Measurements from ENCODE around the gene ALK. TPM values are rescaled to one million over a fixed set of nuclear protein-coding genes. Genes with fewer than 3 reads are reported as not detected.

The ALK gene
- total and polyA plus RNA-seq, 7 donors: 0.31 to 2.9 (median 1.2) TPM; not detected in 1

DNA sequence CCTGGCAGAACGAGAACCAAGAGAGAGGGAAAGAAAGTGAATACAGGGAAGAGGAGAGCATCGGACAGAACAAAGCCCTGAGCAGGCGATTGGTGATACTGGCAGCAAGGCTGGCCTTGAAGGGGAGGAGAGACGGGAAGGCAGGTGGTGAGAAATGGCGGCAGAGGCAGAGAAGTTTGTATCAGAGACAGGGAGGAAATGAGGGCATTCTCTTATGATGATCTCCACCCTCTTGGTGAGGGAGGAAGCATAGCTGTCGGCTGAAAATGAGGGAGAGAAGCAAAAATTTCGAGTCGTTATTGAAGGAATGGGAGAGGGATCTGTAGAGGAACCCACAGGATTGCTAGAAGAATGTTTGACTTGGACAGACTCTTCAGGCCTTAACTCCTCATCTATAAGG lies 725.6 kb downstream of the ALK start:
- Histone ChIP-seq H3K36me3 (peaks cover 0 to 3% (median 0%) of the 10 kb centered on the region in 4 donors), H3K4me3 (no peak overlapping the region), H3K27ac (no peak overlapping the region), H3K27me3 (no peaks in the 10 kb centered on the region), H3K9me3 (no peaks in the 10 kb centered on the region), H3K4me1 (peaks cover 0 to 8% (median 0%) of the 10 kb centered on the region in 4 donors)
- WGBS, 2 donors: 79 to 81% methylated on average over 8 of the region's 8 CpGs
- DNase-seq: no peak
- intact Hi-C loops (cut with DNase I): loop anchor here (2.0 to 5.0 kb wide), 2 partner anchors 133 to 237 kb away; no protein-coding TSS in a partner anchor
- TF ChIP-seq EP300 (IDR thresholded peaks at IDR 0.05) (no peak), POLR2AphosphoS5 (IDR thresholded peaks at IDR 0.05) (no peak), POLR2A (IDR thresholded peaks at IDR 0.05) (no peak)
- TF ChIP-seq, protein P1, sequence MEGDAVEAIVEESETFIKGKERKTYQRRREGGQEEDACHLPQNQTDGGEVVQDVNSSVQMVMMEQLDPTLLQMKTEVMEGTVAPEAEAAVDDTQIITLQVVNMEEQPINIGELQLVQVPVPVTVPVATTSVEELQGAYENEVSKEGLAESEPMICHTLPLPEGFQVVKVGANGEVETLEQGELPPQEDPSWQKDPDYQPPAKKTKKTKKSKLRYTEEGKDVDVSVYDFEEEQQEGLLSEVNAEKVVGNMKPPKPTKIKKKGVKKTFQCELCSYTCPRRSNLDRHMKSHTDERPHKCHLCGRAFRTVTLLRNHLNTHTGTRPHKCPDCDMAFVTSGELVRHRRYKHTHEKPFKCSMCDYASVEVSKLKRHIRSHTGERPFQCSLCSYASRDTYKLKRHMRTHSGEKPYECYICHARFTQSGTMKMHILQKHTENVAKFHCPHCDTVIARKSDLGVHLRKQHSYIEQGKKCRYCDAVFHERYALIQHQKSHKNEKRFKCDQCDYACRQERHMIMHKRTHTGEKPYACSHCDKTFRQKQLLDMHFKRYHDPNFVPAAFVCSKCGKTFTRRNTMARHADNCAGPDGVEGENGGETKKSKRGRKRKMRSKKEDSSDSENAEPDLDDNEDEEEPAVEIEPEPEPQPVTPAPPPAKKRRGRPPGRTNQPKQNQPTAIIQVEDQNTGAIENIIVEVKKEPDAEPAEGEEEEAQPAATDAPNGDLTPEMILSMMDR (IDR thresholded peaks at IDR 0.05): no peak

DNA sequence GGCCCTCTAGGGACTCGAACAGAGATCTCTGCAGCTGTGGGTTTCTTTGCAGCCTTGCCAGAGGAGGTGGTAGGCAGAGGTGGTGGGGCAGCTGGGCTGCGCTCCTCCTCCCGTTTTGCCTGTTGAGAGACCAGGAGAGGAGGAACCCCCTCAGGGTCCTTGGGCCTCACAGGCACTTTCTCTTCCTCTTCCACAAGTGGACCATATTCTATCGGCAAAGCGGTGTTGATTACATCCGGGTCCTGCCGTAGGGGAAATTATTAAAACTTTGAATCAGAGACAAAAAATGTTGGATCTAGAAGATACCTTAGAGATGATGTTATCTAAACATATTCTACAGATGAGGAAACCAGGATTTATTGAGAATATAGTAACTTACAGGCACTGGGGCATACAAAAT lies 727.7 kb downstream of the ALK start:
- TF ChIP-seq EP300 (IDR thresholded peaks at IDR 0.05) (no peak), POLR2AphosphoS5 (IDR thresholded peaks at IDR 0.05) (no peak), POLR2A (IDR thresholded peaks at IDR 0.05) (no peak)
- TF ChIP-seq, protein P1 (IDR thresholded peaks at IDR 0.05): no peak
- intact Hi-C loops (cut with DNase I): no loop called here
- Histone ChIP-seq H3K4me1 (peaks cover 0 to 8% (median 0%) of the 10 kb centered on the region in 4 donors), H3K9me3 (no peaks in the 10 kb centered on the region), H3K36me3 (peaks cover 0 to 5% (median 0%) of the 10 kb centered on the region in 4 donors), H3K27ac (no peak overlapping the region), H3K27me3 (no peaks in the 10 kb centered on the region), H3K4me3 (no peak overlapping the region)
- WGBS, 2 donors: 81 to 88% methylated on average over 7 of the region's 7 CpGs
- DNase-seq: no peak

DNA sequence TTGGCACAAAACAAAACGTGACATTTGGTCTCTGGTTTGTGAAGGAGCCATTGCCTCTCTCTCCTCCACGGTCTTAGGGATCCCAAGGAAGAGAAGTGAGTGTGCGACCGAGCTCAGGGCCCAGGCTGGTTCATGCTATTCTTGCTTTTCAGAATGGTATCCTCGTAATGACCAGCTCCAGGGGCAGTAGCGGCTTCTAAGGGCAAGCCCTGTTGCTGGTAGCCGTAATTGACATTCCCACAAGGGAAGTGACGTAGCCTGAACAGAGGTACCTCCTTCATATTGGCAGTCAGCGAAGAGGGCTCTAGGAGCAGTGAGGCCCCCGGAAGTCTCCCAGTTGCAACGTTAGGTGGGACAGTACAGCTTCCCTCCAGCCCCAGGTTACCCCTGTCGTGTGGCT lies 728.3 kb downstream of the ALK start:
- Histone ChIP-seq H3K4me3 (no peak overlapping the region), H3K9me3 (no peaks in the 10 kb centered on the region), H3K4me1 (peaks cover 0 to 8% (median 0%) of the 10 kb centered on the region in 4 donors), H3K27me3 (no peaks in the 10 kb centered on the region), H3K27ac (no peak overlapping the region), H3K36me3 (peaks cover 0 to 7% (median under 1%) of the 10 kb centered on the region in 4 donors)
- TF ChIP-seq, protein P1 (IDR thresholded peaks at IDR 0.05): no peak
- TF ChIP-seq POLR2AphosphoS5 (IDR thresholded peaks at IDR 0.05) (no peak), POLR2A (IDR thresholded peaks at IDR 0.05) (no peak), EP300 (IDR thresholded peaks at IDR 0.05) (no peak)
- no peak for DNase-seq
- intact Hi-C loops (cut with DNase I): no loop called here
- 86 to 92% methylated on average over 12 of the region's 12 CpGs for WGBS, 2 donors

DNA sequence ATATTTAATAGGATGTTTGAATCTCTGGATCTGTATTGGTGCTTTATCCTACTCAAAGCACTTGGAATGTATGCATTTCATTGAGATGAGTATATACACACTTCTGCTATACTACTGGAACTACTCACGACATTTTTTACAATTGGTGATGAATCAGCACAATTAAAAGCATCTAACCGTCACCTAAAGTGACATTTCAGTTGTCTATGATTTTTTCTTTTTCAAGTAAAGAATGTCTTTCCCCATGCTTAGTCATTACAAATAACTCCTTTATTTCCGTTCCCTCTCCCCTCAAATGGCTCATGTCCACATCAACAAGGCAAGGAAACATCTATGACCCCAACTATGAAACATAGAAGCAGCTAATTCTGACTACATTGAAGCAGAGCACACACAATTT lies 728.9 kb downstream of the ALK start:
- peaks cover 0 to 13% (median 2%) of the 10 kb centered on the region in 4 donors for H3K36me3 ChIP-seq
- no peak for TF ChIP-seq EP300 (IDR thresholded peaks at IDR 0.05)
- TF ChIP-seq, protein P1 (IDR thresholded peaks at IDR 0.05): no peak
- H3K27me3 ChIP-seq: no peaks in the 10 kb centered on the region
- no peaks in the 10 kb centered on the region for H3K9me3 ChIP-seq
- 64 to 73% methylated on average over 3 of the region's 3 CpGs for WGBS, 2 donors
- intact Hi-C loops (cut with DNase I): no loop called here
- no peak overlapping the region for H3K27ac ChIP-seq
- H3K4me1 ChIP-seq: peaks cover 0 to 8% (median 0%) of the 10 kb centered on the region in 4 donors
- no peak overlapping the region for H3K4me3 ChIP-seq
- no peak for DNase-seq

DNA sequence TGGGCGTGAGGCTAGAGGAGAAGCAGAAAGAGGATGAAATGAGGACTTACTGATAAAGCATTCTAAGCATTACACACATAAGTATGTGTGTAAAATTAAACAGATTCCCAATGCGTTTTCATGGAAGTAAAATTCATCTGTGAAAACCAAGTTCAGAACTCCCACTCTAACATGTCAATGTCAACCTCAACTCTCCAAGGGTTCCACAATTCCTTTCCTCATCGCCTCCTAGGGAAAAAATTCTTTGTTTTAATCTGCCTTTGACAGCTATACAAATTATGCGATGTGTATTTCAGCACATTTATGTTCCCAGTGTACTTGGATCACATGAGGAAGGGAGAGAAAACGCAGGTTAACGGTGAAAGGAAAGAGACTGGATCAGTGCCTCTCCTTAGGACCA lies 729.6 kb downstream of the ALK start:
- Histone ChIP-seq H3K27me3 (no peaks in the 10 kb centered on the region), H3K4me1 (peaks cover 0 to 3% (median 0%) of the 10 kb centered on the region in 4 donors), H3K9me3 (no peaks in the 10 kb centered on the region), H3K27ac (no peak overlapping the region), H3K4me3 (no peak overlapping the region), H3K36me3 (peaks cover 0 to 19% (median 2%) of the 10 kb centered on the region in 4 donors)
- intact Hi-C loops (cut with DNase I): no loop called here
- no peak for TF ChIP-seq POLR2AphosphoS5 (IDR thresholded peaks at IDR 0.05)
- TF ChIP-seq, protein P1 (IDR thresholded peaks at IDR 0.05): no peak
- TF ChIP-seq POLR2A (IDR thresholded peaks at IDR 0.05): no peak
- no peak for TF ChIP-seq EP300 (IDR thresholded peaks at IDR 0.05)
- DNase-seq: no peak
- 90 to 91% methylated on average over 6 of the region's 6 CpGs for WGBS, 2 donors

All from sigmoid colon (tissue), 7 donors.